Left forelimb (tissue), 1 donor: ENCODE results near the gene GNRHR.
"Not testable (repeated sequence)": the region's sequence is repeated elsewhere in the genome, so short reads cannot be mapped to it uniquely, and the experiment has no call there.

Experiments
- DNase-seq: peaks from one replicate; pipeline ENCODE4 v3.0.0-alpha.2; 2018; ENCODE audit warnings: low spot score

Gene GNRHR, protein sequence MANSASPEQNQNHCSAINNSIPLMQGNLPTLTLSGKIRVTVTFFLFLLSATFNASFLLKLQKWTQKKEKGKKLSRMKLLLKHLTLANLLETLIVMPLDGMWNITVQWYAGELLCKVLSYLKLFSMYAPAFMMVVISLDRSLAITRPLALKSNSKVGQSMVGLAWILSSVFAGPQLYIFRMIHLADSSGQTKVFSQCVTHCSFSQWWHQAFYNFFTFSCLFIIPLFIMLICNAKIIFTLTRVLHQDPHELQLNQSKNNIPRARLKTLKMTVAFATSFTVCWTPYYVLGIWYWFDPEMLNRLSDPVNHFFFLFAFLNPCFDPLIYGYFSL

DNA sequence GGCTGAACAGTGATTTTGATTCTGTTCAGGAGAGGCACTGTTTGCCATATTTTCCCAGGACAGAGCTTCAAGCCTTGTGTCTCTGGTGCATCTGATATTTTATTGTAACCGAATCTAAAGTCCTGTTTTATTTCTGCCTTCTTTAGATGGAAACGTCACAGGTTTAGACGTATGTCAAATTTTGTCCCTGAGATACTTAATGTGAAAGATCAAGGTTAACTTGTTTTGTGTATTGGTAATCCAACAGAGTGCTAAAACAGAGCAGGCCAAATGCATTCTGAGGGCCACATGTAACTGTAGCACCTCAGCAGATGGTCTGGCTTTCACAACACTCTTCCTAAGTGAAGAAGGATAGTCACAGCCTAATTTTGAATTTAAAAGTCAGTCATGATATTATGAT lies at the start of gene GNRHR:
GNRHR (minus strand) TSS at position 101 of the 400 bp plus-strand sequence; CDS start at position 48, 53 bp downstream.
- no peak for DNase-seq

DNA sequence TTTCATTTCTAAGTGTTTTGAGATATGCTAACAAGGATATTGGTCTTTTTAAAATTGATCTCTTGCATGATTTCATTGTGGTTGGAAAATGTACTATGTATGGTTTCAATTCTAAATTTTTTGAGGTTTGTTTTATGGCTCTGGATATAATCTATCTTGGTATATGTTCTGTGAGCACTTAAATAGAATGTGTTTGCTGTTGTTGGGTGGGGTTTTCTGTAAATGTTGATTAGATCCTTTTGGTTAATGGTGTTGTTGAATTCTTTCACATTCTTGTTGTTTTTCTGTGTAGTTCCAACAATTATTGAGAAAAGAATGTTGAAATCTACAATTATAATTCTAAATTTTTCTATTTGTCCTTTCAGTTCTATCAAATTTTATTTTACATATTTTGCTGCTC lies 42.6 kb upstream of the GNRHR start:
- DNase-seq, result no peak

DNA sequence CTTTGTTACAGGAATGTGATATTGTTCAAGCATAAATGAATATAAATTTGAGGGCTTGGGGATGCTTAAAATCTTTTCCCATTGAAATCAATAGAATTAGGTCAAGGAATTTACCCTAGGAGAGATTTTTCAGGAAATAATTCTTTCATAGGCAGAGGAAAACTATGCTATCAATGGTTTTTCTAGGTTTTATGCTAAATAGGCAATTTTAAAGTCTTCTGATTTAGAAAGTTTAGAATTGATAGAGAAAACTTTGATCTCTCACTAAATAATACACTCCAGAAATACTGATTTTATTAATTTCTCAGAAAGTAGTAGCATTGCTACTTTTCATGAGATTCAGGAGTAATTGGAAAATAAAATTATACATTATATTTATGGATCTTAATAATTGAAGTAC lies 36.5 kb upstream of the GNRHR start:
- DNase-seq, result no peak

DNA sequence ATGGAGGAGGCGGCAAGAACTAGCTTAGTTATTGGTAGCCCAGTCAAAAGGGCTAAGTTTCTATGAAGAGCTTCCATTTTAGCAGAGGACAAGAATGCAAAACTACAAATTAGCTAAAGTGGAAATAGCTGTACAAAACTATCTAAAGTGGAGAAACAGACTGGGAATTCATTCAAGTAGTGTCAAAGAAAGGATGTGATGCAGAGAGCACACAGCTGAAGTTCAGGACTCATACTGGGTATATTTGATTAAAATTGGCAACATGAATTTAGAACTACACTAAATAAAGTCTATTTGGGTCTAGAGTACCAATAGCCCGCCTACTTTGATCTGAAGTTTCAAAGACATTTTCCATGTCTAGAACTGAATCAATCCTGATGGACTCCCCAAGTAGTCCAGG lies 33.1 kb upstream of the GNRHR start:
- DNase-seq, result no peak

DNA sequence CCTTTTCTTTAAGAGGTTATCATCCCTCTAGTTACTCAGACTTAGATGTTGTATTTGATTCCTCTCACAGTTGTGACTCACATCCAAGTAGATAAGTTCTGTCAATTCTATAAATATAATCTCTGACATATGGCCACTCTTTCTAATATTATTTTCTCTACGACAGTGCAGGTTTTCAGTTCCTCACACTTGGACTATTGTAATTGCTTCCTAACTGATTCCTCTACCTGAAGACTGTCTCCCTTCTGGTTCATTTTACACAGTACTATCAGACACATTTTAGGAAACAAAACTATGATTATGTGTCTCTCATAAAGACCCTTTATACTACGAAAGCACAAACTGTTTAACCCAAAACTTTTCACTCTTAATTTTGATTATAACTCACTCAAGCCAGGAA lies 31.3 kb upstream of the GNRHR start:
- DNase-seq, result no peak

DNA sequence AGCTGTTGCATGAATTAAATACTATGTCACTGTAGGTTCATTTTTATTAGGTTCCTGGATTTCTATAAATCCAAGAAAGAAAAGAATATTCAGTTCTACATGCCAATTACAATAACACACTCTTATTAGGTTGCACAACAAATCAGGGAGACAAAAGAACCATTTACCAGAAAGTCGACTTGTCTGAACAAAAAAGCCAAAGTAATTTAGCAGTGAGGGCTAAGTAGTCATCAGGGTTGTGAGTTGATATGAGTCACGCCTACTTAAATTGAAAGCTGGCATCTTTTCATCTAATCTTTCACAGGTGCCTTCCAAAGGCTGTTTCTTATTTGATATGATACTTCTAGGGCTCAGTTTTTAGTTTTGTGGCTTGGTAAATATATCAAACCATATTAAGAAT lies 25.4 kb upstream of the GNRHR start:
- no peak for DNase-seq

DNA sequence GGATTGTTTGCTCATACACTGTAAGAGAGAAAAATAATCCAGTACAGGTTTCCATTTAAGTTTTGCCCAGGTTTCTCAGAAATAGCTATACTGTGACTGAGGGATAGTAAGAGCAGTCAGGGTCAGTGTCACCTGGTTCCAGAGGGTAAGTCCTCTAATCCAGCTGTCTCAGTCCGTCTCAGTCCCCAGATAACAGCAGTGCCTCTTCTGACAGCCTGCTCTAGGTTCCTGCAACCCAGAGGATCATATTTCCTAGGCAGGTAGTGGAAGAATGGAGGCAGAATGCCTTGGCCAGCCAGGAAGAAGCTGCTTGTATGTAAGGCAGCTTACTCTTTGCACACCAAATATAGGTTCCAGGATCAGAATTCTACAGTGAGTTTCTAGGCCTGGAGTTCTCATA lies 22.6 kb upstream of the GNRHR start:
- no peak for DNase-seq

DNA sequence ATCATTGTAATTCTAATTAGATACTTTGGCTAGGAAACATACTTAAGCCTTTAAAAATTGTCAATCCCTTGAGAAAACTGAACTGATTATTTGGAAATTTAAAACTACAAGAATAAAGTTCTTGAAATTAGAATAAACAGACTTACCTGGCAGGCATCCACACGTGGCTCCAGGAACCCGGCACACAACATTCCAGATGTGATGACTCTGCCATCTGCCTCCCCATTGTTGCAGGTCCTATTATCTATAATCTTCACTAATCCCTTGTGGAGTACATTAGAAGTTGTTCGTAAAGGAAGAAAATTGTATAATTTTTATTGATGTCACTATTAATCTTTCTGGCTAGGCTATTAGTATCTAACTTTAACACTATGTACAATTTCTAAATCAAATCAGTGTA lies 16.2 kb upstream of the GNRHR start:
- DNase-seq, result no peak

DNA sequence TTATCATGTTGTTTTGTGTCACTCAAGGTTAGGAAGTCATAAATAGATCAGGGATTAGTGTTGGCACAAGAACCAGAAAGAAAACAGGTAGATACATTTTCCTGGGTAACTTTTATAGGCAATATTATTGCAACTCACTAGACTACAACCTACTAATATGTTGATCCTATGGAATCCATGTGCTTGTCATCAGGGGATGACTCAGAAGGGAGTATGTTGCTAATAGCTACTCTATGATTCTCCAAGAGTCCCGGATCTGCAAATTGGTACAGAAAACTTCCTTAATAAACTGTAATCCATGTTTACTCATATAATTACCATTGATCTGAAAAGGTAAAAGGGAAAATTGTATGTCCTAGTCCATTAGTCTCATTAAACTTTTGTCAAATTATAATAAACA lies 11.7 kb upstream of the GNRHR start:
- no peak for DNase-seq

DNA sequence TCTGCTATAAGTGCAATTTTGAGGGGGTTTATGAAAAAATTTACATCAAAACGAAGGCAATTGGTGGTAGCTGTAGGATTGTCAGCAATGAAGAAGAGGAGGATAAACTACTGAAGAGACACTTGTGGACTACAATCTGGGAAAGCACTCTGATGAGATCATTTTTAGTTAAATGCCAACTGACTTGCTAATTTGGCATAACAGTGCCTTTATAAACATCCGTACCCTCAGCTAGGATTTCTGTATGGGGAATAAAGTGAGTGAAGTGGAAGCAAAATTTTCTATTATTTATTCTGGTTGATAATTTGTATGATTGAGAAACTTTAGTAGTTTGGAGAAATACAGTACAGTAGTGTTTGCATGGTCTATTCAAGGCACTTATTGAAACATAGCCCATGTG lies 11.2 kb upstream of the GNRHR start:
- no peak for DNase-seq

DNA sequence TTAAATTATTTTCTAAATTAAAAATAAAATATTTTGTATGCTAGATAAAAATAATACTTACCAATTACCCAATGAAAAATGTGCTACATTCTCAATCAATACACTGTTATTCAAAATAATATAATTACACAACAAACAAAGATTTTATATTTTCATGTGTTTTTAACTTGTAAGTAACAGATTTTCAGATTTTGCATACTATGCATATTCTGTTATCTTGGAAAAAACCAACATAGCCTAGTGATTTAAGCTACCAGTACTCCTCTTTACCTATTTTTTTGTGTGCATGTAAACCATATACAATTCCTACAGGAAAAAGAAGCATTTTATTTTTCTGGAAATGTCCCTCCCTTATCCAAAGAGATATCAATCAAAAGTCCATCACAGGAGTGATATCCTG lies 10.0 kb upstream of the GNRHR start:
- DNase-seq, result no peak

DNA sequence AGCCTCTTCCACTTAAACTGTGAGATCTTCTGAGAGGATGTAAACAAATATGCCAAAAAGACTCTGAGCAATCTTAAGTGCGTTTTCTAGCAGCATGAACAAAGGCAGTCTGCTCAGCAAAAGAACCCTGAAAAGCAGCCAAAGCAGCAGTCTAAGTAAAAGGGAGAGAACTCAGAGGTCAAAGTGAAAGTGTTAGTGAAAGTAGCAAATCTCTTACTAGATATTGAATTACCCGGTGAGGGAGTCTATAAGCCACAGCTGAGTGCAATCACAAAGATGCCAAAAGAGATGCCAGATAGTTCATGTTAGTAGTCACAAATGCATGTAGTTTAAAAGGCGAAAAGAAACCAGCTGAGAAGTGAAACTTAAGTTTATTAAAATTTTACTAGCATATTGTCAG lies 7.9 kb upstream of the GNRHR start:
- no peak for DNase-seq

DNA sequence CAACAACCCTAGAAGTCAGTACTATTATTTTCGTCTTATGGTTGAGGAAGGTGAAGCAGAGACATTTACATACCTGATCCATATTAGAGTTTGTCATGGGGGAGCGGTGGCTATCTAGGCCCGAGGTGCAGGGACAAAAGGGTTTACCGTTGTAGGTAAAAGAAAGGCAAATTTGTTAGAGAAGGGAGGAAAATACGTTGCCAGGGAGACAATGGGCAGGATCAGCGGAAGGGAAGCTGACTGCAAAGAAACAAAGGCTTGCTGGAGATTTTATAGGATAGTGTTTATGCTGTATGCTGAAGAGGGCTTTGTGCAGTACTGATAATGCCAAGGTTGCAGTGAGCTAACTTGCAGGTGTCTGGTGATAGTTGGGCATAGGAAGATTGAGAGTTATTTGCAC lies 2.8 kb upstream of the GNRHR start:
- DNase-seq, result not testable (repeated sequence)

DNA sequence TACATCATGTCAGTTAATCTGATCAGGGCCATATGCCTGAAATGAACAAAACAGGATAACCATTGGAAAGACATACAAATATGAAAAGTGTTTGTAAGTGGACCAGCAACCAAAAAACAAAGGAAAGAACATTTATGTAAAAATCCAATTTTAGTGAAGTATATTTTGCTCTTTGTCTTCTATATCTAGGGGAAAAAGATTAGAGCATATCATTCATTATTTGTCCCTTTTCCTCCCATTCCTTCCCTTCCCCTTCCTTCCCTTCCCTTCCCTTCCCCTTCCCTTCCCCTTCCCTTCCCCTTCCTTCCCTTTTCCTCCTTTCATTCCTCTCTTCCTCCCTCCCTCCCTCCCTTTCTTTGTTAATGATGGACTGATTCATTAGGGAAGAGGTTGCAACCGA lies 1.8 kb upstream of the GNRHR start:
- DNase-seq, result no peak

DNA sequence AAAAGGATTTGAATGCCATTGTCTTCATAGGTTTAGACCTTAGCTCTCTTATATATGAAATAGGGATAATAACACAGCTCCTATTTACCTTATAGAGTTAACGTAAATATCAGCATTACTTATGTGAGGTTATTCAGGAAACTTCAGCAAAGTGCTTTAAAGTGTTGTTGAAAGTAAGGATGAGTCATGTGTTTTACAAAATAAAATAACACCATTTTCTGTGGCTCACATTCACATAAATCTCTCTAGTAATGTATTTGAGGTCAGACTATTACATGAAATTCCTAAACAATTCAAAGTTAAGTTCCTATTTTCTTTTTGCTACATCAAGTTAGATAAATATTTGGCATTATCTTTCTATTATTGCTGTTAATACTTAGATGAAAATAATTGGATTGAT lies 2.9 kb downstream of the GNRHR start:
- no peak for DNase-seq

DNA sequence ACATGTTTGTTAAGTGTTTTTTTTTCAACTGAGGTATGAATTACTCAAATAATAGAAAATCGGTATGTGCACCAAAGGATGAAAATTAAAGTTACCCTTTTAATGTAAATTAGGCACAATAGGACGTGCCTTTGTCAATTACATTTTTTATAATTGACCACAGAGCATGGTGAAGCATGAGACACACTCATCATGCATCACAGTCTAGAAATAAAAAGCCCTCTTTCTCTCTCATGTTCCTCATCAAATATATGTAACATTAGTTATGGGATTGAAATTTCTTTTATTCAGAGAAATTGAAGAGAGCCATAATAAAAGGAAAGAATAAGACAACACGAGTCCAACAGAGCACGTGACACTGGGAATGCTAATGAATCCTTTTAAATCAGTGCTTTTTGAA lies 3.5 kb downstream of the GNRHR start:
- DNase-seq, result no peak

DNA sequence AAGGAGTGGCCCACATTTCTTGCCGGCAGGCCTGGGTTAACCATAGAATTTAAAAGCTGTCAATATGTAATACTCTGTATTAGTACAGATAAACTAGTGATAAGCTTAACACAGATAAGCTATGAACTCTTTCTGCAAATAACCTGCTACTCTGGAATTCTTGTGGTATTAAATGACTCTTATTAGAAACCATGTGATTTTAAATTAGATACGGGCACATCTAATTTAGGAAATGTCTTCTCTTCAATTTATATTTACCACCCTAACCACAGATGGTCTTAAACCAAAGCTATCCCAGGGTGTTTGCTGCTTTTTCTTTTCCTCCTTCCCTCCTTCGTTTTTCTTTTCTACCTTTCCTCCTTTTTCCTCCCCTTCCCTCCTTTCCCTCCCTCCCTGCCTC lies 4.9 kb downstream of the GNRHR start:
- DNase-seq, result no peak

DNA sequence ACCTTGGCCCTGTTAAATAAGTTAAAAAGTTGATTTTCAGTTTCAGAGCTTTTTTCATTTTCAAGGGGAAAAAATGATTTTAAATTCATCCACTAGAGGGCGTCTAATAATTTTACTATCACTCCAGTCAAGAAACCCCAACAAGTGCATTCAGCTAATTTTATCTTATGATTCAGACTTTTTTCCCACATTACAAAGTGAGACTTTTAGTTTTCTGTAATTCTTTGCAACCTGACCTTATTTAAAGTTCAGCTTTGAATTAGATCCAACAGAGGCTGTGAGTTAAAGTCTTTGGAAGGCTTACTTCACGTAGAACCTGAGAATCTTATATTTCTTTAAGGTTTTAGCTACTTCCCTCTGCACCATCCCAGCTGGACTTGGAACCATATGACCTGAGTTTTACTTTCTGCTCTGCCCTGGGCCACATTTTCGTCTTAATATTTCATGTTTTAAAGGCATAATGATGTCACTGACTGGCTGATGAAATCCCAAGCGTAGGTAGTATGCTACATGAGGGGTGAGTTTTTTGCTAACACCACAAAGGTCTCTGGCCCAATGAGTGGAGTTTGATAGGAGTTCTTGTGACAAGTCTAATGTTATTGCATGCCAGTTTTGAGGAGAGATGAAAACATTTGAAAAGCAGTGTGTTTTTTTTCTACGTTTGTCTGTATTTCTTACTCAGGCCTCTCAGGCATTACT lies 7.2 kb downstream of the GNRHR start:
- DNase-seq, result no peak

DNA sequence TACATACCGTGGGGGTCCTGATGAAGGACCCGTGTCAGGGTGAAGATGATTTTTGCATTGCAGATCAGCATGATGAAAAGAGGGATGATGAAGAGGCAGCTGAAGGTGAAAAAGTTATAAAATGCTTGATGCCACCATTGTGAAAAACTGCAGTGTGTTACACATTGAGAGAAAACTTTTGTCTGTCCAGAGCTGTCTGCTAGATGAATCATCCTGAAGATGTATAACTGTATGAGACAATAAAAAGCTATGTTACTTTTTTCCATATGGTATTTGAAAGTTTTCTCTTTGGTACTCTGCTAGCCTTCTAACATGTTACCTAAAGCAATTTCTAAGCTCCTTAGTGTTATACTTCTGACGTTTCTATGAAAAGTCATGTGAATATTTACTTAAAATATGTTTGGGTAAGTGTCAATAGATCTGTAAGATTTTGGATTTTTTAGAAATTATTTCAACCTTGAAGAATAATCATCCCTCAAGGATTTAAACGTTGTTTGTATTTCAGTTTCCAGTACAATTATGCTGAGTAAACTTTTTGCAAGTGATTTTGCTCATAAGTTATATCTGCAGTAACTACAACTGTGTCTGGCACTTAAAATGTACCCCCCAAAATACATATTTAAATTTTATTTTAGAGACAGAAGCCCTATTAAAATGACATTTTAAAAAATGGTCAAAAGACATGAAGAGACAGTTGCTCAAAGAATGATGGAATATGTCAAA lies 9.5 kb downstream of the GNRHR start:
- DNase-seq, result no peak

DNA sequence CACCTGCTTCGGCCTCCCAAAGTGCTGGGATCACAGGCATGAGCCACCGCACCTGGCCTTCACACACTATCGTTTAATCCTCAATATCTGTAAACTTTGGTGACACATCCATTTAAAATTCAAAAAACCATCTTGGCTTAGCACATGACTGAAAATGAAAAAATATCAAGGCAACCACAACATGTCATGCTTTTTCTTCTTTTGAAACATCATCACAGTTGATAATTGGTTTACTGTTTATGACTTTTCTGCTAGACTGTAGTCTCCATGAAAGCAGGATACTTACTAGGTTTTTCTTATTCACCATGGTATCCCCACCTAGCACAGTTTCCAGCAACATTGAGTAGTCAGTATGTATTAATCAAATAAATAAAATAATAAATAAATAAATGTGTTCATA lies 11.0 kb downstream of the GNRHR start:
- DNase-seq, result no peak

DNA sequence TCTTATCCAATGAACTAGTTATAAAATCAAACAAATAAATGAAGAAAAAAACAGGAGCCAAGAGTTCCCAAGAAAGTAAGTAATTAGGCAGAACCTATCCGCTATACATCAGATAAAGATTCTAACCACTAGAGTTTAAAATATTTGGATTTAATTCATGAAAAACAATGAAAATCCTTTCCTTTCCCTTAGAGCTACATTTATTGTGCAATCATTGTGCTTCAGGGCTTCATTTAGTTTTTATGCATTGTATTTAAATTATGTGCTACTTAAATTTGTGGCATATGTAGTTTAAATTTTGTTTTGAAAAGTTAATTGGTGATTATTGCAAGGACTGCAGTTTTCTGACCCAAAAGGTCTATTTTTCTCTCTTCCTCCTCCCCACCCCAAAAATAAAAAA lies 17.9 kb downstream of the GNRHR start:
- DNase-seq, result no peak

DNA sequence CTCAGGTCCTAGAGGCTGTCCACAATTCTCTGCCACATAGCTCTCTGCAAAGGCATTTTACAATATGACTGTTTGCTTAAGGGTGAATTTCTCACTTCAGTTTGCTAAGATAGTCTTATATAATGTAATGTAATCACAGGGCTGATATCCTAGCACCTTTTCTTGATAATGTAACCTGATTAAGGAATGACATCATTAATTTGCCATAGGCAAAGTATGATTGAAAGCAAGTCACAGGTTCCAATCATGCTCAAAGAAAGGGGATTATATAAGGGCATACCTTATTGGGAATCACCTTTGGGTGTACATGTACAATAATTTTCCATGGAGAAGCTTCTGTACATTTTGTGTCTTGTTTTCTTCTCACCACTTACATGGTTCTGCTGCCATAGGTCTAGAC lies 18.9 kb downstream of the GNRHR start:
- no peak for DNase-seq

DNA sequence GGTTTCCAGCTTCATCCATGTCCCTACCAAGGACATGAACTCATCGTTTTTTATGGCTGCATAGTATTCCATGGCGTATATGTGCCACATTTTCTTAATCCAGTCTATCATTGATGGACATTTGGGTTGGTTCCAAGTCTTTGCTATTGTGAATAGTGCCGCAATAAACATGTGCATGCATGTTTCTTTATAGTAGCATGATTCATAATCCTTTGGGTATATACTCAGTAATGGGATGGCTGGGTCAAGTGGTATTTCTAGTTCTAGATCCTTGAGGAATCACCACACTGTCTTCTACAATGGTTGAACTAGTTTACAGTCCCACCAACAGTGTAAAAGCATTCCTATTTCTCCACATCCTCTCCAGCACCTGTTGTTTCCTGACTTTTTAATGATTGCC lies 23.7 kb downstream of the GNRHR start:
- DNase-seq, result not testable (repeated sequence)
